ENCODE measurements around the gene FKBP2. TPM values are rescaled to one million over a fixed set of nuclear protein-coding genes. Genes with fewer than 3 reads are reported as not detected.

The FKBP2 gene
- total RNA-seq, 3 donors from 2014 or later (not counting 1 experiment from before 2014, with no cell fraction given), result 26.4 to 39.3 (median 30.3) TPM

- Mint-ChIP-seq H3K4me3 (no peak overlapping the region), H3K27ac (no peak overlapping the region), H3K36me3 (no peaks in the 10 kb centered on the region), H3K4me1 (peaks cover 5 to 15% of the 10 kb centered on the region in 2 donors), H3K9me3 (no peaks in the 10 kb centered on the region), H3K27me3 (ENCODE audit: low read depth in 2 of 2) (no peaks in the 10 kb centered on the region)
- Histone ChIP-seq H3K27me3 (ENCODE audit: control insufficient read depth, insufficient read depth, low read length) (no peaks in the 10 kb centered on the region), H3K4me1 (ENCODE audit: control insufficient read depth, insufficient read depth, low read length) (peaks cover 6% of the 10 kb centered on the region), H3K36me3 (ENCODE audit: control insufficient read depth, insufficient read depth, low read length) (peaks cover 69% of the 10 kb centered on the region), H3K9me3 (ENCODE audit: control insufficient read depth, insufficient read depth, low read length) (no peaks in the 10 kb centered on the region), H3K4me3 (ENCODE audit: low read length) (no peak overlapping the region), H3K27ac (ENCODE audit: low read length) (no peak overlapping the region)
- TF ChIP-seq, protein P1, sequence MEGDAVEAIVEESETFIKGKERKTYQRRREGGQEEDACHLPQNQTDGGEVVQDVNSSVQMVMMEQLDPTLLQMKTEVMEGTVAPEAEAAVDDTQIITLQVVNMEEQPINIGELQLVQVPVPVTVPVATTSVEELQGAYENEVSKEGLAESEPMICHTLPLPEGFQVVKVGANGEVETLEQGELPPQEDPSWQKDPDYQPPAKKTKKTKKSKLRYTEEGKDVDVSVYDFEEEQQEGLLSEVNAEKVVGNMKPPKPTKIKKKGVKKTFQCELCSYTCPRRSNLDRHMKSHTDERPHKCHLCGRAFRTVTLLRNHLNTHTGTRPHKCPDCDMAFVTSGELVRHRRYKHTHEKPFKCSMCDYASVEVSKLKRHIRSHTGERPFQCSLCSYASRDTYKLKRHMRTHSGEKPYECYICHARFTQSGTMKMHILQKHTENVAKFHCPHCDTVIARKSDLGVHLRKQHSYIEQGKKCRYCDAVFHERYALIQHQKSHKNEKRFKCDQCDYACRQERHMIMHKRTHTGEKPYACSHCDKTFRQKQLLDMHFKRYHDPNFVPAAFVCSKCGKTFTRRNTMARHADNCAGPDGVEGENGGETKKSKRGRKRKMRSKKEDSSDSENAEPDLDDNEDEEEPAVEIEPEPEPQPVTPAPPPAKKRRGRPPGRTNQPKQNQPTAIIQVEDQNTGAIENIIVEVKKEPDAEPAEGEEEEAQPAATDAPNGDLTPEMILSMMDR (IDR thresholded peaks at IDR 0.05), result no peak
- no peak for ATAC-seq
- WGBS (ENCODE audit: insufficient coverage), result 98% methylated on average over 7 of the region's 7 CpGs
- intact Hi-C loops (cut with micrococcal nuclease), result no loop called here
- no peak for DNase-seq
Observed at GRCh38 chr11:64219354-64219684, 21.6 kb upstream of the FKBP2 start.

- Mint-ChIP-seq H3K27me3 (ENCODE audit: low read depth in 2 of 2) (no peaks in the 10 kb centered on the region), H3K4me1 (peaks cover 5 to 17% of the 10 kb centered on the region in 2 donors), H3K27ac (no peak overlapping the region), H3K9me3 (no peaks in the 10 kb centered on the region), H3K36me3 (no peaks in the 10 kb centered on the region), H3K4me3 (no peak overlapping the region)
- TF ChIP-seq, protein P1 (IDR thresholded peaks at IDR 0.05), result no peak
- ATAC-seq (no peak), DNase-seq (no peak)
- Histone ChIP-seq H3K27me3 (ENCODE audit: control insufficient read depth, insufficient read depth, low read length) (no peaks in the 10 kb centered on the region), H3K4me1 (ENCODE audit: control insufficient read depth, insufficient read depth, low read length) (peaks cover 9% of the 10 kb centered on the region), H3K27ac (ENCODE audit: low read length) (no peak overlapping the region), H3K36me3 (ENCODE audit: control insufficient read depth, insufficient read depth, low read length) (peaks cover 67% of the 10 kb centered on the region), H3K9me3 (ENCODE audit: control insufficient read depth, insufficient read depth, low read length) (no peaks in the 10 kb centered on the region), H3K4me3 (ENCODE audit: low read length) (no peak overlapping the region)
- WGBS (ENCODE audit: insufficient coverage), result 94% methylated on average over 10 of the region's 10 CpGs
- intact Hi-C loops (cut with micrococcal nuclease), result no loop called here
Observed at GRCh38 chr11:64219755-64220154, 21.1 kb upstream of the FKBP2 start.

DNA sequence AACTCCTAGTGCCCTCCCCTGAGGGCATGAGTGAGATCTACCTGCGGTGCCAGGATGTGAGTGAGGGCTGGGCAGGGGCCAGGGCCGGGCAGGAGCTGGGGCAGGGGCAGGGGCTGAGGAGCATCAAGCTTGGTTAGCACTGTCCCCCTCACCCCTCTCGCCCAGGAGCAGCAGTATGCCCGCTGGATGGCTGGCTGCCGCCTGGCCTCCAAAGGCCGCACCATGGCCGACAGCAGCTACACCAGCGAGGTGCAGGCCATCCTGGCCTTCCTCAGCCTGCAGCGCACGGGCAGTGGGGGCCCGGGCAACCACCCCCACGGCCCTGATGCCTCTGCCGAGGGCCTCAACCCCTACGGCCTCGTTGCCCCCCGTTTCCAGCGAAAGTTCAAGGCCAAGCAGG lies 20.6 kb upstream of the FKBP2 start:
- no peaks in the 10 kb centered on the region for H3K36me3 Mint-ChIP-seq

GRCh38 chr11:64220798-64221197 lies 20.1 kb upstream of the FKBP2 start:
- H3K4me1 Mint-ChIP-seq, result peaks cover 12 to 28% of the 10 kb centered on the region in 2 donors
- 94% methylated on average over 14 of the region's 14 CpGs for WGBS (ENCODE audit: insufficient coverage)
- H3K27ac Mint-ChIP-seq, result no peak overlapping the region
- no peaks in the 10 kb centered on the region for H3K27me3 ChIP-seq (ENCODE audit: control insufficient read depth, insufficient read depth, low read length)
- no peak overlapping the region for H3K4me3 Mint-ChIP-seq
- H3K27me3 Mint-ChIP-seq (ENCODE audit: low read depth in 2 of 2), result no peaks in the 10 kb centered on the region
- intact Hi-C loops (cut with micrococcal nuclease), result no loop called here
- no peaks in the 10 kb centered on the region for H3K9me3 Mint-ChIP-seq
- no peak overlapping the region for H3K27ac ChIP-seq (ENCODE audit: low read length)
- ATAC-seq (no peak), DNase-seq (no peak)
- H3K4me1 ChIP-seq (ENCODE audit: control insufficient read depth, insufficient read depth, low read length), result peaks cover 20% of the 10 kb centered on the region
- H3K36me3 Mint-ChIP-seq, result no peaks in the 10 kb centered on the region
- no peak overlapping the region for H3K4me3 ChIP-seq (ENCODE audit: low read length)
- H3K36me3 ChIP-seq (ENCODE audit: control insufficient read depth, insufficient read depth, low read length), result peaks cover 59% of the 10 kb centered on the region
- TF ChIP-seq, protein P1 (IDR thresholded peaks at IDR 0.05), result no peak
- no peaks in the 10 kb centered on the region for H3K9me3 ChIP-seq (ENCODE audit: control insufficient read depth, insufficient read depth, low read length)

More for the DNA sequence above, 20.6 kb upstream of the FKBP2 start:
- H3K9me3 ChIP-seq (ENCODE audit: control insufficient read depth, insufficient read depth, low read length), result no peaks in the 10 kb centered on the region
- Mint-ChIP-seq H3K9me3 (no peaks in the 10 kb centered on the region), H3K4me1 (peaks cover 10 to 22% of the 10 kb centered on the region in 2 donors), H3K27me3 (ENCODE audit: low read depth in 2 of 2) (no peaks in the 10 kb centered on the region), H3K4me3 (no peak overlapping the region), H3K27ac (no peak overlapping the region)
- H3K4me1 ChIP-seq (ENCODE audit: control insufficient read depth, insufficient read depth, low read length), result peaks cover 15% of the 10 kb centered on the region
- no peak overlapping the region for H3K4me3 ChIP-seq (ENCODE audit: low read length)
- TF ChIP-seq, protein P1 (IDR thresholded peaks at IDR 0.05), result no peak
- intact Hi-C loops (cut with micrococcal nuclease), result no loop called here
- ATAC-seq, result no peak
- H3K36me3 ChIP-seq (ENCODE audit: control insufficient read depth, insufficient read depth, low read length), result peaks cover 62% of the 10 kb centered on the region
- DNase-seq, result no peak
- H3K27me3 ChIP-seq (ENCODE audit: control insufficient read depth, insufficient read depth, low read length), result no peaks in the 10 kb centered on the region
- no peak overlapping the region for H3K27ac ChIP-seq (ENCODE audit: low read length)
- 96% methylated on average over 17 of the region's 17 CpGs for WGBS (ENCODE audit: insufficient coverage)
